ENCODE data around the gene RAB7A.

- no peak for TF ChIP-seq CTCF (IDR thresholded peaks at IDR 0.05)
- TF ChIP-seq EP300 (IDR thresholded peaks at IDR 0.05): no peak
These were observed 118.5 kb downstream of the RAB7A start for GRCh38 chr3:128844502-128844901.
